Measurements from ENCODE around the gene CTNNA3.
A peak's percentile ranks its signal among the peaks of the same experiment; 100 is the strongest.
"Not testable (repeated sequence)": the region's sequence is repeated elsewhere in the genome, so short reads cannot be mapped to it uniquely, and the experiment has no call there.

Gene CTNNA3

DNA sequence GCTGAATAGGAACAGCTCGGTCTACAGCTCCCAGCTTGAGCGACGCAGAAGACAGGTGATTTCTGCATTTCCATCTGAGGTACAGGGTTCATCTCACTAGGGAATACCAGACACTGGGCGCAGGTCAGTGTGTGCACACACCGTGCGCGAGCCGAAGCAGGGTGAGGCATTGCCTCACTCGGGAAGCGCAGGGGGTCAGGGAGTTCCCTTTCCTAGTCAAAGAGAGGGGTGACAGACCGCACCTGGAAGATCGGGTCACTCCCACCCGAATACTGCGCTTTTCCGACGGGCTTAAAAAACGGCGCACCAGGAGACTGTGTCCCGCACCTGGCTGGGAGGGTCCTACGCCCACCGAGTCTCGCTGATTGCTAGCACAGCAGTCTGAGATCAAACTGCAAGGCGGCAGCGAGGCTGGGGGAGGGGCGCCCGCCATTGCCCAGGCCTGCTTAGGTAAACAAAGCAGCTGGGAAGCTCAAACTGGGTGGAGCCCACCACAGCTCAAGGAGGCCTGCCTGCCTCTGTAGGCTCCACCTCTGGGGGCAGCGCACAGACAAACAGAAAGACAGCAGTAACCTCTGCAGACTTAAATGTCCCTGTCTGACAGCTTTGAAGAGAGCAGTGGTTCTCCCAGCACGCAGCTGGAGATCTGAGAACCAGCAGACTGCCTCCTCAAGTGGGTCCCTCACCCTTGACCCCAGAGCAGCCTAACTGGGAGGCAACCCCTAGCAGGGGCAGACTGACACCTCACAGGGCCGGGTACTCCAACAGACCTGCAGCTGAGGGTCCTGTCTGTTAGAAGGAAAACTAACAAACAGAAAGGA is 465.1 kb downstream of the CTNNA3 start:
- DNase-seq: not testable (repeated sequence)

DNA sequence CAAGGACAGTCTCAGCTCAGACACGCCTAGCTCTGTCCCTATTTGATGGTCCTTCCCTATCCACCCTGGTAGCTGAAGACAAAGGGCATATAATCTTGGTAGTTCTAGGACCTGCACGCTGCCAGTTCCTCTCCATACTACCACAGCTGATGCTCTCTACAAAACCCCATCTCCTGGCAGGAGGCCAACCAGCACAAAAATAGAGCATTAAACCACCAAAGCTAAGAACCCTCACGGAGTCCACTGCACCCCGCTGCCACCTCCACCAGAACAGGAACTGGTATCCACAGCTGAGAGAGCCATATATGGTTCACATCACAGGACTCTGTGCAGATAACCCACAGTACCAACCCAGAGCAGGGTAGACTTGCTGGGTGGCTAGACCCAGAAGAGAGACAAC is 470.8 kb downstream of the CTNNA3 start:
- no peak for DNase-seq

- DNase-seq: no peak
Measured at GRCh38 chr10:67224553-67224952, 471.4 kb downstream of the CTNNA3 start.

GRCh38 chr10:67222934-67223333 is 473.1 kb downstream of the CTNNA3 start:
- DNase-seq: no peak

DNA sequence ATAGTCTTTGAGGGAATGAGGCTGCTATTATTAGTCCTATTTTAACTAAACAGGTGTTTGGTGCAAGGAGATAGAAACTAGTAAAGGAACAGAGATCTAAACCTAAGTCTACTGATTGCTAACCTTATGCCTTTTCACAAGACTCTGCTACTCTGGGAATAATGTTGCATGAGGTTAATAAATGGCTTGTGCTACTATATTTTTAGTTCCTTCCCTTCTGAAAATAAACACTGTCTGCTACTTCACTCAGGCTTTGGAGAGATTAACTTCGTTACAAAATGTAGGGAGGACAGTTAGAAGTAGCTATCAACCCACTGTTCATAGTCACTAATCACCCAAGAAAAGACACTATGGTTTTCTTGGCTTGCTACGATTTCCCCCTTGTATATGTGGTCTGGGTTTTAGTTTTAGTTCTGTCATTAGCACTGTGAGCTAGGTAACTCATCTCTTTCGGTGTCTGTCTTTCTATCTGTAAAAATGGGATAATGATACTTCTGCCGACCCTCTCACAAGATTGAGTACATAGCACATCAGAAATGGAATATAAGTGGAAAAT is 474.0 kb downstream of the CTNNA3 start:
- DNase-seq: no peak

DNA sequence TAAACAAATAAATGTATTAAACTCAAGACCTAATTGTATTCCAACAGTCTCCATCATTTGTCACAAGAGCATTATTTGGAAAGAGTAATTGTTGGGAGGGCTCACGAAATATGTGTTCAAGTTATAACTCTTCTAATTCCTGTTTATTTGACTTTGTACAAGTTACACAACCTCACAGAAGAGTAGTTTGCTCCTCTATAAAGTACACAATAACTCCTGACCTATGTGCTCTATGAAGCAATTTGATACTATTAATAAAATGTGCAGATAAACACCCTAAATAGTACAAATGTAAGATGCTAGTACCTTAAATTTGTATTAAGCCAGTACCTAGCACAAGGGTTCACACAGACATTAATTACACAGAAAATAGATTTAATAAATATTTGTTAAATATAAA is 484.3 kb downstream of the CTNNA3 start:
- no peak for DNase-seq

DNA sequence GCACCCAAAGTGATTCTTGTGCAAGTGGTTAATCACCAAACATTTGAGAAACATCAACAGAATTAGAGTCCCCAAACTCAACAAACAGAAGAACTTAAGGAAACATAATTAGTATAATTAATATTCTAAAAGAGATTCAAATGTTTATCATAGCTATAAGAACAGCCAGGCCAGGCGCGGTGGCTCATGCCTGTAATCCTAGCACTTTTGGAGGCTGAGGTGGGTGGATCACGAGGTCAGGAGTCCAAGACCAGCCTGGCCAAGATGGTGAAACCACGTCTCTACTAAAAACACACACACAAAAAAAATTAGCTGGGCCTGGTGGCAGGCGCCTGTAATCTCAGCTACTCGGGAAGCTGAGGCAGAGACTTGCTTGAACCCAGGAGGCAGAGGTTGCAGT is 488.1 kb downstream of the CTNNA3 start:
- DNase-seq: not testable (repeated sequence)

DNA sequence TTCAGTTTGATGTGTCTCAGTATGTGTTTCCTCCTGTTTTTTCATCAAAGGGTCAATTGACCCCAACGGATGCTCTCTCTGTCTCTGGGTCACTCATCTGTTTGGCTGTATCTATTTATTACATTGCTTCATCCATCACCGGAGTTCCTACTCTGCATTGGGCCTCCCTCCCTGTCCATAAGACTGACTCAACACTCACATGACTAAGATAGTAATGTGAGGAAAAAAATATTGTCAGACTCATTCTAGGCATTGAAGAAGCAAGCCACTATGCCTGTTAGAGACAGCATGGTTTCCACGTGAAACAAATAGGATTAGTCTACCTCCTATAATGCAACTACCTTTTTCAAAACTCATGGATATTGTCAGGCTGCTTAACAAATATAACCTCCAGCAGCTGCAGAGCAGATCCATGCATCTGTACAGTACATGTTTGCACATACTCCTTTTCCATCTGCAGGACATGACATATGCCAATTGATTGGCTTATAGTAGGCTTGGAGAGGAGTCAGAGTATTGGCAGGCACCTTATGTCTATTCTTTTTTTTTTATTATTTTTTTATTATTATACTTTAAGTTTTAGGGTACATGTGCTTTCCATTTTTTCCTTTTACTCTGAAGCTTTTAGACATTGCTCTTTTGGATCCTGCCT is 495.0 kb downstream of the CTNNA3 start:
- DNase-seq: no peak

GRCh38 chr10:67175354-67175753 is 520.6 kb downstream of the CTNNA3 start:
- DNase-seq: no peak

- DNase-seq: no peak
Measured at GRCh38 chr10:67173787-67174186, 522.2 kb downstream of the CTNNA3 start.

GRCh38 chr10:67171970-67172369 is 524.0 kb downstream of the CTNNA3 start:
- no peak for DNase-seq

- no peak for DNase-seq
Measured at GRCh38 chr10:67156239-67156638, 539.8 kb downstream of the CTNNA3 start.

DNA sequence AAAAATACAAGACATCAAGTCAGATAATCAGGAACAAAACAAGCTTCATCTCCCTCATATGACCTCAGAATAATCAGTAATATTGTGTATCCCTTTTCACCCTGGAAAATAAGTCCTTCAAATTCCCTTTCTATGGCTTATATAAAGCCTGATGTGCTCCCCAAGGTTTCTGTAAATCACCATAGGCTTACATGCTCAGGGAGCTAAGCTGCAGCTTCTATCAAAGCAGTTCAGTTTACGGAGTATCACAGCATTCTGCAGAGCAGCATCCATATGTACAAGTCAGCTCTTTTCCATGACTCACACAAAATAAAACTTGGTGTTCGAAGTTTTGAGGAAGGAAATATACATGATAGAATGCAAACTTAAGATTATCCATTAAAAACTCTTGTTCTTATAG is 544.5 kb downstream of the CTNNA3 start:
- no peak for DNase-seq

GRCh38 chr10:67144530-67144929 is 551.5 kb downstream of the CTNNA3 start:
- DNase-seq: no peak

DNA sequence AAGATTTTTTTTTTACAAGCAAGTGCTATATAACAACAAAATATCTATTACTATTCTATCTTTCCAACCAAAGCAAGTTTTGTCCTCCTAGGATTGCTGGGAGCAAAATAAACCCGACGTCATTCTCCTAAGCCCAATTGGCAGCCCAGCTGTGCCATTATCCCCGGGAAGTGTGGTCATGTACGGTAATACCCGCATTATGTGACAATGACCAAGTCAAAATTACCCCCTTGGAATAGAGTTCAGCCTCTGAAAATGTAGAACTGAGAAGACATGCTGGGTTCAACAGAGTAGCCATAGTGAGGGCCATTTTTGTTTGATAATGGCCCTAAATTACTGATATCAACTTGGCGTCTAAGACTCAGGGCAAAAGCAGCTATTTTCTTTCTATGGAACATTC is 554.7 kb downstream of the CTNNA3 start:
- DNase-seq: no peak

- no peak for DNase-seq
Measured at GRCh38 chr10:67140641-67141040, 555.4 kb downstream of the CTNNA3 start.

GRCh38 chr10:67127441-67127840 is 568.6 kb downstream of the CTNNA3 start:
- DNase-seq: no peak

- DNase-seq: no peak
Measured at GRCh38 chr10:67119651-67120050, 576.3 kb downstream of the CTNNA3 start.

GRCh38 chr10:67115972-67116371 is 580.0 kb downstream of the CTNNA3 start:
- no peak for DNase-seq

DNA sequence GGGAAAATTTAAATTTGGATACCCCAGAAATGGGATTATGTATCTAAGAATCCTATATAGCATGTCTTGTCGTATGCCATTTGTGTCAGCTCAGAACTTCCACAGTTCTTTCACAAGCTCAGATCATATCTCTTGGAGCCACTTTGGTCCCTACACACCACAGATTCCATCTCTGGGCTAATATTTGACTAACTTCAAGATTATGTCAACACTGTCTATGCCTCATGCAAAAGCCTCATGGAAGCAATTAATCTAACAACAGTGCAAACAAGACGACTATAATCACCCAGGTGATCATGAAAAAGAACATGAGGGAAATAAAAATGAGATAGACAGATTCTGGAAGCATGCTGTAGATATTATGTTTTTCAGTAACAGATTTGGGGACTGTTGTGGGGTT is 581.0 kb downstream of the CTNNA3 start:
- peak; percentile 13 to 47 for DNase-seq

GRCh38 chr10:67112765-67113164 is 583.2 kb downstream of the CTNNA3 start:
- DNase-seq: no peak

DNA sequence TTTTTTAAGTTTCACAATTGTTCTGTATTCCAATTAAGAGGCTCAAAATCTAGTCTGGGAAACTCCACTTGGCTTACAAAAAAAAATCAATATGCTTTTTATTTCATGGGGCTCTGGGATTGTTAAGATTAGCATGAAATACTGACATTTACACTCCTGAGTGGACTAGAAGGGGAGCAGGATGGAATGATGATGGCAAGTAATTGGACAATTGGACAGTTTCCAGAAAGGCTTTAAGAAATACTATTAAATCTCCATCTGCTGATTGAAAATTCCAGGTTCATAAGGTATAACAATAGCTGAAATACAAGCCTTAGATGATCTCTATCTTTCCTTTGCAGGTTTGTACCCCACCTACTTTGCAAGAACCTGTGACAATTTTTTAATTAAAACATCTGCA is 585.7 kb downstream of the CTNNA3 start:
- no peak for DNase-seq

GRCh38 chr10:67107670-67108069 is 588.3 kb downstream of the CTNNA3 start:
- no peak for DNase-seq

- no peak for DNase-seq
Measured at GRCh38 chr10:67100951-67101350, 595.0 kb downstream of the CTNNA3 start.
